ENCODE results near the gene RIPOR2.
"Not testable (repeated sequence)": the region's sequence is repeated elsewhere in the genome, so short reads cannot be mapped to it uniquely, and the experiment has no call there.

Gene RIPOR2

GRCh38 chr6:24881376-24881775, 54.4 kb downstream of the RIPOR2 start:
- Mint-ChIP-seq H3K27me3 (no peaks in the 10 kb centered on the region), H3K27ac (peak overlapping the region; percentile 81), H3K4me3 (no peak overlapping the region), H3K36me3 (peaks cover 54% of the 10 kb centered on the region), H3K4me1 (peaks cover 56% of the 10 kb centered on the region), H3K9me3 (no peaks in the 10 kb centered on the region)
- DNase-seq (ENCODE audit: low spot score in 2 of 2) (no peak), ATAC-seq (ENCODE audit: low read depth) (no peak)

GRCh38 chr6:24880451-24880850, 55.3 kb downstream of the RIPOR2 start:
- no peak for DNase-seq (ENCODE audit: low spot score in 2 of 2)
- H3K36me3 Mint-ChIP-seq: peaks cover 54% of the 10 kb centered on the region

GRCh38 chr6:24879351-24879750, 56.4 kb downstream of the RIPOR2 start:
- Mint-ChIP-seq H3K27me3 (no peaks in the 10 kb centered on the region), H3K36me3 (peaks cover 53% of the 10 kb centered on the region), H3K27ac (peak overlapping the region; percentile 74), H3K4me1 (peaks cover 47% of the 10 kb centered on the region), H3K4me3 (no peak overlapping the region), H3K9me3 (no peaks in the 10 kb centered on the region)
- DNase-seq (ENCODE audit: low spot score in 2 of 2): no peak
- ATAC-seq (ENCODE audit: low read depth): no peak

More at GRCh38 chr6:24880451-24880850, 55.3 kb downstream of the RIPOR2 start:
- Mint-ChIP-seq H3K4me3 (no peak overlapping the region), H3K27me3 (no peaks in the 10 kb centered on the region), H3K27ac (peak overlapping the region; percentile 81), H3K9me3 (no peaks in the 10 kb centered on the region), H3K4me1 (peaks cover 54% of the 10 kb centered on the region)
- ATAC-seq (ENCODE audit: low read depth): no peak

GRCh38 chr6:24877747-24878146, 58.0 kb downstream of the RIPOR2 start:
- DNase-seq (ENCODE audit: low spot score in 2 of 2); H3K9me3 Mint-ChIP-seq; ATAC-seq (ENCODE audit: low read depth); H3K27me3 Mint-ChIP-seq; H3K4me3 Mint-ChIP-seq: not testable (repeated sequence)
- Mint-ChIP-seq H3K27ac (peak overlapping the region; percentile 76), H3K36me3 (peaks cover 48% of the 10 kb centered on the region), H3K4me1 (peaks cover 37% of the 10 kb centered on the region)

- Mint-ChIP-seq H3K27ac (peak overlapping the region; percentile 85), H3K9me3 (no peaks in the 10 kb centered on the region), H3K4me1 (peaks cover 29% of the 10 kb centered on the region), H3K4me3 (no peak overlapping the region), H3K27me3 (no peaks in the 10 kb centered on the region), H3K36me3 (peaks cover 46% of the 10 kb centered on the region)
- ATAC-seq (ENCODE audit: low read depth): no peak
- DNase-seq (ENCODE audit: low spot score in 2 of 2): no peak
Observed at GRCh38 chr6:24876499-24877465, 59.0 kb downstream of the RIPOR2 start.

GRCh38 chr6:24875534-24875901, 60.2 kb downstream of the RIPOR2 start:
- Mint-ChIP-seq H3K27me3 (no peaks in the 10 kb centered on the region), H3K4me3 (no peak overlapping the region)
- ATAC-seq (ENCODE audit: low read depth): no peak

GRCh38 chr6:24874776-24875533, 60.8 kb downstream of the RIPOR2 start:
- peaks cover 19% of the 10 kb centered on the region for H3K4me1 Mint-ChIP-seq
- ATAC-seq (ENCODE audit: low read depth) (no peak), DNase-seq (ENCODE audit: low spot score in 2 of 2) (no peak)
- peaks cover 36% of the 10 kb centered on the region for H3K36me3 Mint-ChIP-seq
- no peaks in the 10 kb centered on the region for H3K9me3 Mint-ChIP-seq
- no peak overlapping the region for H3K27ac Mint-ChIP-seq
- no peaks in the 10 kb centered on the region for H3K27me3 Mint-ChIP-seq
- no peak overlapping the region for H3K4me3 Mint-ChIP-seq

More at GRCh38 chr6:24875534-24875901, 60.2 kb downstream of the RIPOR2 start:
- peaks cover 23% of the 10 kb centered on the region for H3K4me1 Mint-ChIP-seq
- no peak for DNase-seq (ENCODE audit: low spot score in 2 of 2)
- H3K36me3 Mint-ChIP-seq: peaks cover 40% of the 10 kb centered on the region
- H3K27ac Mint-ChIP-seq: peak overlapping the region; percentile 24
- H3K9me3 Mint-ChIP-seq: no peaks in the 10 kb centered on the region

- no peaks in the 10 kb centered on the region for H3K9me3 Mint-ChIP-seq
- H3K4me3 Mint-ChIP-seq: no peak overlapping the region
- DNase-seq (ENCODE audit: low spot score in 2 of 2): no peak
- no peak overlapping the region for H3K27ac Mint-ChIP-seq
- H3K36me3 Mint-ChIP-seq: peaks cover 31% of the 10 kb centered on the region
- ATAC-seq (ENCODE audit: low read depth): no peak
- H3K4me1 Mint-ChIP-seq: peaks cover 13% of the 10 kb centered on the region
- no peaks in the 10 kb centered on the region for H3K27me3 Mint-ChIP-seq
Observed at GRCh38 chr6:24874128-24874527, 61.6 kb downstream of the RIPOR2 start.

GRCh38 chr6:24872779-24873178, 63.0 kb downstream of the RIPOR2 start:
- H3K27ac Mint-ChIP-seq: peak overlapping the region; percentile 17
- peaks cover 20% of the 10 kb centered on the region for H3K4me1 Mint-ChIP-seq
- H3K4me3 Mint-ChIP-seq: no peak overlapping the region
- peaks cover 33% of the 10 kb centered on the region for H3K36me3 Mint-ChIP-seq
- no peak for ATAC-seq (ENCODE audit: low read depth)
- no peaks in the 10 kb centered on the region for H3K9me3 Mint-ChIP-seq
- H3K27me3 Mint-ChIP-seq: no peaks in the 10 kb centered on the region
- no peak for DNase-seq (ENCODE audit: low spot score in 2 of 2)

GRCh38 chr6:24868765-24869164, 67.0 kb downstream of the RIPOR2 start:
- Mint-ChIP-seq H3K36me3 (peaks cover 21% of the 10 kb centered on the region), H3K4me1 (peaks cover 18% of the 10 kb centered on the region), H3K4me3 (no peak overlapping the region), H3K27ac (peak overlapping the region; percentile 79), H3K9me3 (no peaks in the 10 kb centered on the region), H3K27me3 (no peaks in the 10 kb centered on the region)
- ATAC-seq (ENCODE audit: low read depth) (no peak), DNase-seq (ENCODE audit: low spot score in 2 of 2) (no peak)

- H3K27ac Mint-ChIP-seq: peak overlapping the region; percentile 81
- peaks cover 24% of the 10 kb centered on the region for H3K4me1 Mint-ChIP-seq
- ATAC-seq (ENCODE audit: low read depth) (peak; percentile 24), DNase-seq (ENCODE audit: low spot score in 2 of 2) (no peak)
- H3K4me3 Mint-ChIP-seq: no peak overlapping the region
- H3K36me3 Mint-ChIP-seq: peaks cover 21% of the 10 kb centered on the region
- H3K27me3 Mint-ChIP-seq: no peaks in the 10 kb centered on the region
- no peaks in the 10 kb centered on the region for H3K9me3 Mint-ChIP-seq
Observed at GRCh38 chr6:24867104-24867703, 68.6 kb downstream of the RIPOR2 start.

GRCh38 chr6:24865161-24865560, 70.6 kb downstream of the RIPOR2 start:
- H3K4me1 Mint-ChIP-seq: peaks cover 42% of the 10 kb centered on the region
- peaks cover 34% of the 10 kb centered on the region for H3K36me3 Mint-ChIP-seq

GRCh38 chr6:24864343-24864742, 71.4 kb downstream of the RIPOR2 start:
- H3K4me3 Mint-ChIP-seq: no peak overlapping the region
- ATAC-seq (ENCODE audit: low read depth) (no peak), DNase-seq (ENCODE audit: low spot score in 2 of 2) (no peak)
- no peaks in the 10 kb centered on the region for H3K27me3 Mint-ChIP-seq
- H3K9me3 Mint-ChIP-seq: no peaks in the 10 kb centered on the region
- H3K36me3 Mint-ChIP-seq: peaks cover 41% of the 10 kb centered on the region
- peak overlapping the region; percentile 84 for H3K27ac Mint-ChIP-seq
- H3K4me1 Mint-ChIP-seq: peaks cover 49% of the 10 kb centered on the region

More at GRCh38 chr6:24865161-24865560, 70.6 kb downstream of the RIPOR2 start:
- H3K27ac Mint-ChIP-seq: peak overlapping the region; percentile 84
- DNase-seq (ENCODE audit: low spot score in 2 of 2) (no peak), ATAC-seq (ENCODE audit: low read depth) (no peak)
- H3K27me3 Mint-ChIP-seq: no peaks in the 10 kb centered on the region
- no peak overlapping the region for H3K4me3 Mint-ChIP-seq
- no peaks in the 10 kb centered on the region for H3K9me3 Mint-ChIP-seq

GRCh38 chr6:24861934-24862333, 73.8 kb downstream of the RIPOR2 start:
- DNase-seq (ENCODE audit: low spot score in 2 of 2) (no peak), ATAC-seq (ENCODE audit: low read depth) (peak; percentile 48)
- Mint-ChIP-seq H3K4me1 (peaks cover 57% of the 10 kb centered on the region), H3K36me3 (peaks cover 44% of the 10 kb centered on the region), H3K4me3 (peak overlapping the region; percentile 34), H3K27me3 (no peaks in the 10 kb centered on the region), H3K27ac (peak overlapping the region; percentile 95), H3K9me3 (no peaks in the 10 kb centered on the region)

All from memory B cell (primary cell).